Measurements from ENCODE around the gene ZBTB16. TPM values are rescaled to one million over a fixed set of nuclear protein-coding genes. Genes with fewer than 3 reads are reported as not detected.
A peak's percentile ranks its signal among the peaks of the same experiment; 100 is the strongest.

The ZBTB16 gene
- polyA plus RNA-seq, 1 donor (not counting 4 experiments of a cell fraction or from before 2014, with no cell fraction given) = 0.18 TPM

GRCh38 chr11:114027926-114028325 lies 31.6 kb upstream of the ZBTB16 start:
- H3K27me3 ChIP-seq (ENCODE audit: control insufficient read depth, extremely low read depth, insufficient read depth, low read length) = peaks cover 5% of the 10 kb centered on the region
- no peak overlapping the region for H3K4me2 ChIP-seq (ENCODE audit: control insufficient read depth, extremely low read depth, insufficient read depth, low read depth, low read length)
- no peaks in the 10 kb centered on the region for H3K4me1 ChIP-seq (ENCODE audit: control insufficient read depth, extremely low read depth, insufficient read depth, low read length)
- no peaks in the 10 kb centered on the region for H3K9me3 ChIP-seq (ENCODE audit: control insufficient read depth, low read depth, low read length)
- H3K79me2 ChIP-seq (ENCODE audit: control insufficient read depth, insufficient read depth, low read length) = no peaks in the 10 kb centered on the region
- H3K36me3 ChIP-seq (ENCODE audit: control insufficient read depth in 2 of 2, extremely low read depth in 1 of 2, insufficient read depth in 2 of 2, low read length in 2 of 2) = no peaks in the 10 kb centered on the region
- TF ChIP-seq CTCF (optimal IDR thresholded peaks at IDR 0.05 in 1 of 3, IDR thresholded peaks at IDR 0.05 in 1 of 3, conservative IDR thresholded peaks at IDR 0.05 in 1 of 3; ENCODE audit: extremely low read depth in 1 of 3, insufficient read depth in 2 of 3, low read length in 3 of 3) (peak in 1 of 3 experiments; percentile 13), EZH2 (IDR thresholded peaks at IDR 0.05; ENCODE audit: low read length) (no peak)
- H2AFZ ChIP-seq (ENCODE audit: control insufficient read depth, low read length) = no peak overlapping the region
- no peak overlapping the region for H3K4me3 ChIP-seq (ENCODE audit: control insufficient read depth in 2 of 3, extremely low read depth in 1 of 3, insufficient read depth in 2 of 3, low read depth in 1 of 3, low read length in 3 of 3)
- H3K27ac ChIP-seq (ENCODE audit: control insufficient read depth, insufficient read depth, low read length) = no peak overlapping the region
- no peaks in the 10 kb centered on the region for H4K20me1 ChIP-seq (ENCODE audit: control insufficient read depth, extremely low read depth, insufficient read depth, low read length)
- FAIRE-seq (no peak), DNase-seq (ENCODE audit: low read depth, low spot score) (no peak)
- no peak overlapping the region for H3K9ac ChIP-seq (ENCODE audit: control insufficient read depth, extremely low read depth, insufficient read depth, low read length)
- no peaks in the 10 kb centered on the region for H3K9me1 ChIP-seq (ENCODE audit: control insufficient read depth, extremely low read depth, insufficient read depth, low read length)
- dilution Hi-C loops (cut with MboI; ENCODE audit: extremely low pct_ligation_motif_present, low sequenced_read_pairs) = loop anchor here (25.0 kb wide), 1 partner anchor 234 kb away; no protein-coding TSS in a partner anchor

- Histone ChIP-seq H3K27ac (ENCODE audit: control insufficient read depth, insufficient read depth, low read length) (no peak overlapping the region), H3K9ac (ENCODE audit: control insufficient read depth, extremely low read depth, insufficient read depth, low read length) (no peak overlapping the region), H3K9me3 (ENCODE audit: control insufficient read depth, low read depth, low read length) (no peaks in the 10 kb centered on the region), H3K4me3 (ENCODE audit: control insufficient read depth in 2 of 3, extremely low read depth in 1 of 3, insufficient read depth in 2 of 3, low read depth in 1 of 3, low read length in 3 of 3) (no peak overlapping the region), H3K4me2 (ENCODE audit: control insufficient read depth, extremely low read depth, insufficient read depth, low read depth, low read length) (no peak overlapping the region), H3K79me2 (ENCODE audit: control insufficient read depth, insufficient read depth, low read length) (no peaks in the 10 kb centered on the region), H4K20me1 (ENCODE audit: control insufficient read depth, extremely low read depth, insufficient read depth, low read length) (no peaks in the 10 kb centered on the region), H2AFZ (ENCODE audit: control insufficient read depth, low read length) (no peak overlapping the region), H3K9me1 (ENCODE audit: control insufficient read depth, extremely low read depth, insufficient read depth, low read length) (no peaks in the 10 kb centered on the region), H3K36me3 (ENCODE audit: control insufficient read depth in 2 of 2, extremely low read depth in 1 of 2, insufficient read depth in 2 of 2, low read length in 2 of 2) (no peaks in the 10 kb centered on the region), H3K4me1 (ENCODE audit: control insufficient read depth, extremely low read depth, insufficient read depth, low read length) (no peaks in the 10 kb centered on the region), H3K27me3 (ENCODE audit: control insufficient read depth, extremely low read depth, insufficient read depth, low read length) (peaks cover 19% of the 10 kb centered on the region)
- dilution Hi-C loops (cut with MboI; ENCODE audit: extremely low pct_ligation_motif_present, low sequenced_read_pairs) = loop anchor here (25.0 kb wide), 1 partner anchor 231 kb away; no protein-coding TSS in a partner anchor
- DNase-seq (ENCODE audit: low read depth, low spot score) = no peak
- TF ChIP-seq CTCF (optimal IDR thresholded peaks at IDR 0.05 in 1 of 3, IDR thresholded peaks at IDR 0.05 in 1 of 3, conservative IDR thresholded peaks at IDR 0.05 in 1 of 3; ENCODE audit: extremely low read depth in 1 of 3, insufficient read depth in 2 of 3, low read length in 3 of 3) (no peak), EZH2 (IDR thresholded peaks at IDR 0.05; ENCODE audit: low read length) (no peak)
- FAIRE-seq = no peak
Observed at GRCh38 chr11:114031246-114031966, 28.1 kb upstream of the ZBTB16 start.
